KMS-11 (cell line): ENCODE measurements around the gene PLCXD1.

Experiments
- H2AFZ ChIP-seq: fragments of 200-600 bp; sonication (generic); 2 replicates; pipeline ENCODE4 v1.6.1; 2016; ENCODE audit warnings: antibody characterized with exemption, mixed run types, low read depth
- H3K27ac ChIP-seq: fragments of 200-600 bp; sonication (generic); 2 replicates; pipeline ENCODE4 v1.6.1; 2016; ENCODE audit warnings: mild to moderate bottlenecking, mixed run types
- H3K27me3 ChIP-seq: fragments of 200-600 bp; sonication (generic); 2 replicates; pipeline ENCODE4 v1.6.1; 2017; ENCODE audit warnings: mild to moderate bottlenecking, low read depth, mixed run types, moderate library complexity; ENCODE audit not compliant: insufficient read depth
- H3K36me3 ChIP-seq: fragments of 200-600 bp; sonication (generic); 2 replicates; pipeline ENCODE4 v1.6.1; 2017; ENCODE audit warnings: mild to moderate bottlenecking, mixed run types; ENCODE audit not compliant: insufficient read depth
- H3K4me1 ChIP-seq: fragments of 200-600 bp; sonication (generic); 2 replicates; pipeline ENCODE4 v1.6.1; 2016; ENCODE audit warnings: mild to moderate bottlenecking, low read depth, mixed run types; ENCODE audit not compliant: poor library complexity, severe bottlenecking
- H3K4me2 ChIP-seq: fragments of 200-600 bp; sonication (generic); 2 replicates; pipeline ENCODE4 v1.7.0; 2016; ENCODE audit warnings: mild to moderate bottlenecking, mixed run types
- H3K4me3 ChIP-seq: fragments of 200-600 bp; sonication (generic); IDR thresholded peaks from 2 replicates; pipeline ENCODE4 v1.6.1; 2017; ENCODE audit warnings: low read depth, low read length, mixed read lengths; ENCODE audit not compliant: insufficient read depth
- H3K79me2 ChIP-seq: fragments of 200-600 bp; sonication (generic); 2 replicates; pipeline ENCODE4 v1.6.1; 2016; ENCODE audit warnings: low read depth, mixed run types; ENCODE audit not compliant: insufficient read depth
- H3K9ac ChIP-seq: fragments of 200-600 bp; sonication (generic); 2 replicates; pipeline ENCODE4 v1.6.1; 2016; ENCODE audit warnings: mild to moderate bottlenecking, mixed run types
- H4K20me1 ChIP-seq: fragments of 200-600 bp; sonication (generic); 2 replicates; pipeline ENCODE4 v1.6.1; 2016; ENCODE audit warnings: mild to moderate bottlenecking, mixed run types; ENCODE audit not compliant: insufficient read depth
- TF ChIP-seq, protein P1 (sequence below): fragments of 200-600 bp; sonication (generic); conservative IDR thresholded peaks from 2 replicates; pipeline ENCODE4 v1.6.1; 2017; ENCODE audit warnings: low read depth, mild to moderate bottlenecking, antibody characterized with exemption, low read length, moderate library complexity, mixed read lengths

PLCXD1 gene

DNA sequence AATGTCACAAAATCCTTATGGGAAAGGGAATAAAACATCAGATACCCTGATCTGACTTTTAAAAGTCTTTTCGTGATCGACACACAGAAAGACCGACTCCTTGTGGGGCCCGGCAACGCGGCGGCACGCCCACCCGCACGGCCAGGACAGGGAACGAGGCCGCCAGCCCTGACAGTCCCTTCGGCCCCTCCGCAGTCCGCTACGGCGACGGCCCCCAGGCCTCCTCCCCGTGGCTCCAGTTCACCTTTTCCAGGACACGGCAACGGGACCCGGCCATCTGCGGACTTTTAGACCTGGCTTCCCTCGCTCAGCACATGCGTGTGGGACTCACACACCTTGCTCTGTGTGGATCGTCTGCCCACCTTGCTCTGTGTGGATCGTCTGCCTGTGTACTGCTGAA, 71.0 kb downstream of the PLCXD1 start:
- Histone ChIP-seq H3K4me1 (no peaks in the 10 kb centered on the region), H3K4me2 (no peak overlapping the region), H3K4me3 (no peak overlapping the region), H3K9ac (no peak overlapping the region), H3K27me3 (no peaks in the 10 kb centered on the region), H3K79me2 (no peaks in the 10 kb centered on the region), H3K36me3 (no peaks in the 10 kb centered on the region), H2AFZ (no peak overlapping the region), H4K20me1 (no peaks in the 10 kb centered on the region), H3K27ac (no peak overlapping the region)
- TF ChIP-seq, protein P1, sequence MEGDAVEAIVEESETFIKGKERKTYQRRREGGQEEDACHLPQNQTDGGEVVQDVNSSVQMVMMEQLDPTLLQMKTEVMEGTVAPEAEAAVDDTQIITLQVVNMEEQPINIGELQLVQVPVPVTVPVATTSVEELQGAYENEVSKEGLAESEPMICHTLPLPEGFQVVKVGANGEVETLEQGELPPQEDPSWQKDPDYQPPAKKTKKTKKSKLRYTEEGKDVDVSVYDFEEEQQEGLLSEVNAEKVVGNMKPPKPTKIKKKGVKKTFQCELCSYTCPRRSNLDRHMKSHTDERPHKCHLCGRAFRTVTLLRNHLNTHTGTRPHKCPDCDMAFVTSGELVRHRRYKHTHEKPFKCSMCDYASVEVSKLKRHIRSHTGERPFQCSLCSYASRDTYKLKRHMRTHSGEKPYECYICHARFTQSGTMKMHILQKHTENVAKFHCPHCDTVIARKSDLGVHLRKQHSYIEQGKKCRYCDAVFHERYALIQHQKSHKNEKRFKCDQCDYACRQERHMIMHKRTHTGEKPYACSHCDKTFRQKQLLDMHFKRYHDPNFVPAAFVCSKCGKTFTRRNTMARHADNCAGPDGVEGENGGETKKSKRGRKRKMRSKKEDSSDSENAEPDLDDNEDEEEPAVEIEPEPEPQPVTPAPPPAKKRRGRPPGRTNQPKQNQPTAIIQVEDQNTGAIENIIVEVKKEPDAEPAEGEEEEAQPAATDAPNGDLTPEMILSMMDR: no peak

DNA sequence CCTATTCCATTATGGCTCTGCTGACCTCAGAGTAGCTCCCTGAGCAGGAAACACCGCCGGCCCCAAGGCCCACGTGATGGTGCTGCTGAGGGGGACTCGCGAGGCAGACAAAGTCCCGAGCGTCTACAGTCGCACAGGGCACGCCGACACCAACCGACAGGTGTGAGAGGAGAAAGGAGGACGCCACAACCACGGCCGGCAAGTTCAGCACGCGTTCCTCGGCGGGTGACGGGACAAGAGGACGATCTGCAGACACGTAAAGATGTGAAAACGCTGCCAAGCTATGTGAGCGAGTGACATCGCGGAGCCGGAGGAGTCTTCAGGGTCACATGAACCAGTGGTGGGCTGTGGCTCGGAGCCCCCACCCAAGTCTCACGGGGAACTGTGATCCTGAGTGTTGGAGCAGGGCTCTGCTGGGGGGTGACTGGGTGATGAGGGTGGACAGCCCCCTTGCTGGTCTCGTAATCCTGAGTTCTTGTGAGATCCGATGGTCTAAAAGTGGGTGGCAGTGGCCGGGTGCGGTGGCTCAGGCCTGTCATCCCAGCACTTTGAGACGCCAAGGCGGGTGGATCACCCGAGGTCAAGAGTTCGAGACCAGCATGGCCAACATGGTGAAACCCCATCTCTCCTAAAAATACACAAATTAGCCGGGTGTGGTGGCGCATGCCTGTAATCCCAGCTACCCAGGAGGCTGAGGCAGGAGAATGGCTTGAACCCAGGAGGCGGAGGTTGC, 71.6 kb downstream of the PLCXD1 start:
- H3K27ac ChIP-seq: no peak overlapping the region
- no peak overlapping the region for H3K4me3 ChIP-seq
- H3K9ac ChIP-seq: no peak overlapping the region
- no peak overlapping the region for H2AFZ ChIP-seq
- no peaks in the 10 kb centered on the region for H3K36me3 ChIP-seq
- no peaks in the 10 kb centered on the region for H3K27me3 ChIP-seq
- H3K4me1 ChIP-seq: no peaks in the 10 kb centered on the region
- no peaks in the 10 kb centered on the region for H4K20me1 ChIP-seq
- TF ChIP-seq, protein P1: no peak
- H3K79me2 ChIP-seq: no peaks in the 10 kb centered on the region
- no peak overlapping the region for H3K4me2 ChIP-seq
